Liver (tissue), 9 donors: ENCODE measurements around the gene NKX2-3. TPM values are rescaled to one million over a fixed set of nuclear protein-coding genes. Genes with fewer than 3 reads are reported as not detected.

Experiments
- DNase-seq: peaks from one replicate; pipeline ENCODE4 v3.0.0-alpha.2; 2017; ENCODE audit warnings: low spot score
- H3K27ac ChIP-seq, 2 donors: one replicate each; pipeline ENCODE4 v1.7.0; 2013; ENCODE audit warnings: inconsistent platforms in 2 of 2, low read length in 2 of 2, control low read depth in 1 of 2, low read depth in 1 of 2, mild to moderate bottlenecking in 1 of 2
- H3K27me3 ChIP-seq, 4 donors: one replicate each; pipeline versions ENCODE4 v1.6.1 to v1.7.0; 2013; ENCODE audit warnings: low read length in 3 of 4, inconsistent platforms in 1 of 4, mild to moderate bottlenecking in 1 of 4, moderate library complexity in 1 of 4; ENCODE audit not compliant: control insufficient read depth in 4 of 4, insufficient read depth in 4 of 4
- H3K36me3 ChIP-seq, 4 donors: one replicate each; pipeline versions ENCODE4 v1.6.1 to v1.7.0; 2013; ENCODE audit warnings: low read length in 3 of 4, mild to moderate bottlenecking in 3 of 4, low read depth in 1 of 4, moderate library complexity in 1 of 4; ENCODE audit not compliant: control insufficient read depth in 4 of 4, insufficient read depth in 3 of 4
- H3K4me1 ChIP-seq, 4 donors: one replicate each; pipeline versions ENCODE4 v1.6.1 to v1.7.0; 2013; ENCODE audit warnings: low read length in 3 of 4, mild to moderate bottlenecking in 3 of 4, moderate library complexity in 1 of 4; ENCODE audit not compliant: control insufficient read depth in 4 of 4, insufficient read depth in 4 of 4
- H3K4me3 ChIP-seq, 3 donors: one replicate each; pipeline versions ENCODE4 v1.6.1 to v1.7.0; 2013; ENCODE audit warnings: low read length in 3 of 3, control low read depth in 1 of 3, low read depth in 1 of 3, mild to moderate bottlenecking in 1 of 3
- H3K9ac ChIP-seq, 2 donors: one replicate each; pipeline ENCODE4 v1.7.0; 2013; ENCODE audit warnings: low read length in 2 of 2, mild to moderate bottlenecking in 2 of 2, moderate library complexity in 2 of 2, control low read depth in 1 of 2, low read depth in 1 of 2
- H3K9me3 ChIP-seq, 4 donors: one replicate each; pipeline versions ENCODE4 v1.6.1 to v1.7.0; 2013; ENCODE audit warnings: low read length in 3 of 4; ENCODE audit not compliant: control insufficient read depth in 4 of 4
- EGR1 ChIP-seq, 2 donors: IDR thresholded peaks; 2 replicates each; pipeline ENCODE4 v1.6.1; 2016 to 2018; ENCODE audit warnings: antibody characterized with exemption in 2 of 2, low read depth in 2 of 2
- FOXA1 ChIP-seq: IDR thresholded peaks from 2 replicates; pipeline ENCODE4 v1.6.1; 2016; ENCODE audit warnings: antibody characterized with exemption
- FOXA2 ChIP-seq: IDR thresholded peaks from 2 replicates; pipeline ENCODE4 v1.6.1; 2016; ENCODE audit warnings: antibody characterized with exemption
- GABPA ChIP-seq, 2 donors: IDR thresholded peaks in 1 of 2; conservative IDR thresholded peaks in 1 of 2; 2 replicates each; pipeline ENCODE4 v1.6.1; 2016; ENCODE audit warnings: antibody characterized with exemption in 2 of 2, mild to moderate bottlenecking in 1 of 2, moderate library complexity in 1 of 2
- HNF4A ChIP-seq, 2 donors: conservative IDR thresholded peaks; 2 replicates each; pipeline ENCODE4 v1.6.1; 2016; ENCODE audit warnings: antibody characterized with exemption in 2 of 2, mild to moderate bottlenecking in 2 of 2
- HNF4G ChIP-seq: IDR thresholded peaks from 2 replicates; pipeline ENCODE4 v1.6.1; 2016; ENCODE audit warnings: antibody characterized with exemption
- JUND ChIP-seq, 2 donors: IDR thresholded peaks; 2 replicates each; pipeline ENCODE4 v1.6.1; 2016; ENCODE audit warnings: antibody characterized with exemption in 2 of 2
- NR2F2 ChIP-seq: IDR thresholded peaks from 2 replicates; pipeline ENCODE4 v1.6.1; 2016; ENCODE audit warnings: antibody characterized with exemption
- RAD21 ChIP-seq, 2 donors: IDR thresholded peaks; 2 replicates each; pipeline ENCODE4 v1.6.1; 2016; ENCODE audit warnings: antibody characterized with exemption in 2 of 2, mild to moderate bottlenecking in 2 of 2
- RXRA ChIP-seq, 2 donors: IDR thresholded peaks; 2 replicates each; pipeline ENCODE4 v1.6.1; 2017 to 2018; ENCODE audit warnings: antibody characterized with exemption in 2 of 2, mild to moderate bottlenecking in 1 of 2
- SP1 ChIP-seq: IDR thresholded peaks from 2 replicates; pipeline ENCODE4 v1.6.1; 2018; ENCODE audit warnings: antibody characterized with exemption, mild to moderate bottlenecking
- TAF1 ChIP-seq: conservative IDR thresholded peaks from 2 replicates; pipeline ENCODE4 v1.6.1; 2016; ENCODE audit warnings: antibody characterized with exemption, mild to moderate bottlenecking
- YY1 ChIP-seq: IDR thresholded peaks from 2 replicates; pipeline ENCODE4 v1.6.1; 2016; ENCODE audit warnings: antibody characterized with exemption, mild to moderate bottlenecking
- WGBS: extraction: QIAGEN DNeasy Blood & Tissue Kit; methylation state at CpG from one replicate; pipeline ENCODE4 v1.1.7; 2013; 5-methylcytosine and 5-hydroxymethylcytosine counted together
- polyA plus RNA-seq, 2 donors: library from polyadenylated mRNA; stranded (reverse) in 1 of 2; unstranded in 1 of 2; fragments of 200-250 nt in 1 of 2; fragments of >200 nt in 1 of 2; fragmentation: Nextera tagmentation in 1 of 2; extraction: Ambion mirVana in 1 of 2; gene quantifications; one replicate each; pipeline versions ENCODE4 v1.2.1 to v1.2.3, GENCODE V29; 2013 to 2015
- total RNA-seq, 2 donors: library from RNA; depleted of rRNA; stranded (reverse); fragments of >200 nt; gene quantifications; one replicate each; pipeline ENCODE4 v1.2.3, GENCODE V29; 2014
- TF ChIP-seq, protein P1 (sequence below): IDR thresholded peaks from 2 replicates; pipeline ENCODE4 v1.6.1; 2016; ENCODE audit warnings: antibody characterized with exemption
- TF ChIP-seq, protein P2 (sequence below): IDR thresholded peaks from 2 replicates; pipeline ENCODE4 v1.6.1; 2016; ENCODE audit warnings: antibody characterized with exemption
- TF ChIP-seq, protein P3 (sequence below): fragments of 150-350 bp; IDR thresholded peaks from 2 replicates; pipeline ENCODE4 v1.5.1; 2017; ENCODE audit warnings: improper control_type of control experiment, low read depth, low read length; ENCODE audit not compliant: missing input control
- TF ChIP-seq, protein P4 (sequence below): IDR thresholded peaks from 2 replicates; pipeline ENCODE4 v1.6.1; 2016; ENCODE audit warnings: antibody characterized with exemption
- TF ChIP-seq, protein P5 (sequence below): IDR thresholded peaks from 2 replicates; pipeline ENCODE4 v1.6.1; 2016; ENCODE audit warnings: antibody characterized with exemption, mild to moderate bottlenecking
- donor health status: healthy.
- donor health status: healthy.
- donor health status: healthy.
- donor health status: healthy.
- donor health status: healthy.

Gene NKX2-3
- total RNA-seq, result under 1 TPM in 1 of 2 donors, not detected in 1; 0.09 TPM
- under 1 TPM in 1 of 2 donors, not detected in 1; 0.06 TPM for polyA plus RNA-seq

DNA sequence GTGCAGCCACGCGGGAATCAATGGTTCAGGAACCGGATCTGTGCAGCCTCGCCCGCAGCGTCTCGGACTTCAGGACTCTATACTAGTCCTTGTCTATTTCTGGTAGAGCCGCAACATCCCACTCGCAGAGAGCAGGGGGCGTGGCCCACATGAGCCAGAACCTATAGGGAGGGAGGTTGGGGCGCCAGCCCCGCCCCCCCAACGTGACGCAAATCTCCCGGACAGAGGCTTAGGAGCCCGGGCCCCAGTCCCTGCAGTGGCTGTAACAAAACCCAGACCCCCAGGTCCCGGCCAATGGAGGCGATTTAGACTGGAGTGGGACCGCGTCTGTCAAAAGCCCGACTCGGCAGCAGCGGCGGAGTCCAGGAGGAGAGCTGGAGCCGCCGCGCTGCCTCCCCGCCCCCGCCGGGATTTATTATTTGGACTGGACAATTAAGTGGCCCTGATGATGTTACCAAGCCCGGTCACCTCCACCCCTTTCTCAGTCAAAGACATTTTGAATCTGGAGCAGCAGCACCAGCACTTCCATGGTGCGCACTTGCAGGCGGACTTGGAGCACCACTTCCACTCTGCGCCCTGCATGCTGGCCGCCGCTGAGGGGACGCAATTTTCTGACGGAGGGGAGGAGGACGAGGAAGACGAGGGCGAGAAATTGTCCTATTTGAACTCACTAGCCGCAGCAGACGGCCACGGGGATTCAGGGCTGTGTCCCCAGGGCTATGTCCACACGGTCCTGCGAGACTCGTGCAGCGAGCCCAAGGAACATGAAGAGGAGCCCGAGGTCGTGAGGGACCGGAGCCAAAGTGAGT is at the start of gene NKX2-3:
Gene NKX2-3 (plus strand): TSS at position 256 of the 809 bp plus-strand sequence. CDS start 190 bp downstream, at position 446.
- WGBS, result 6% methylated on average over 51 of the region's 51 CpGs
- H3K27me3 ChIP-seq, result peaks cover 12 to 63% (median 30%) of the 10 kb centered on the region in 4 donors
- H3K4me1 ChIP-seq, result peaks cover 22 to 40% (median 24%) of the 10 kb centered on the region in 4 donors
- TF ChIP-seq SP1 (no peak), EGR1 (IDR thresholded peaks at IDR 0.05; ENCODE audit: low read depth in 2 of 2) (no peak), YY1 (no peak), HNF4G (no peak)
- H3K4me3 ChIP-seq, result no peak within 1 kb of the TSS
- no peak within 1 kb of the TSS for H3K9ac ChIP-seq
- peak; percentile 75 for DNase-seq
- peaks cover 0 to 9% (median 0%) of the 10 kb centered on the region in 4 donors for H3K9me3 ChIP-seq
- no peak within 1 kb of the TSS for H3K27ac ChIP-seq
- H3K36me3 ChIP-seq, result no peaks in the 10 kb centered on the region

DNA sequence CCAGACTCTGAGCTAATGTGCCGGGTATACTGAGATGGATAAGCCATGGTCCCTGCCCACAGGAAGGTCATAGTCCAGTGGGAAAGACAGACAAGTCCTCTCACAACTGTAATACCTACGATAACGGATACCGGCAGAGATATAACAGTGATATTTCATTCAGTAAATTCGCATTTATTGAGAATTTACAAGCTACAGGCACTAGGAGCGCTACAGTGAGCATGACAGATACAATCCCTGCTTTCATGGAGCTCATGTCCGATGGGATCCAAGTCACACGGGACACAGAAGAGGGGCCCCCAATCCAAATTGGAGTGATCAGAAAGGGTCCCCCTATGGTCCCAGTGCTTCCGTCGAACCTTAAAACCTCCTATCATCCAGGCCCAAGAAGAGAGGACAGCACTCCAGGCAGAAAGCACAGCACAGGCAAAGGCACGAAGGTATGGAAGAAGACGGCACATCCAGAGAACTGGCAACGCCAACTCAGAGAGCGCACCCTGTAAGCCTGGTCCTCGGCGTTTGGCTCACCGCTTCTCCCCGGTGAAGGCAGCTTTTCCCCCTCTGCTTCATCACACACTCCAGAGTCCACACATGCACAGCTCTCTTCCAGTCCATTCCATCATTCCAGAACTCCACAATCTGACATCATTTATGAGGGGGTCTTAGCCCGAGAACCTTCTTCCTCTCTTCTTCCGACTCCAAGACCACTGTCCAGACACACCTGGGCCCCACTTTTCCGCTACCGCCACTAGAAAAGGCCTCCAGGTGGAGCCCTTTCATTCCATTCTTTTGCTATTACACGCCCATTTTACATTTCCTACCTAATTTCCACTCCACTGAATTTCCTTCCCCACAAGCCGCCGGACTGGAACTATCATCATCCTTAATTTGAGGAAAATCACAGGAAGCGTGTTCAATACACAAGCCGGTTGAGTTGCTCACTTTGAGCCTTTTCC is 47.8 kb upstream of the NKX2-3 start:
- peaks cover 0 to 13% (median 3%) of the 10 kb centered on the region in 4 donors for H3K27me3 ChIP-seq
- H3K9ac ChIP-seq, result no peak overlapping the region
- 70% methylated on average over 27 of the region's 27 CpGs for WGBS
- no peak overlapping the region for H3K27ac ChIP-seq
- H3K4me1 ChIP-seq, result no peaks in the 10 kb centered on the region
- no peak for DNase-seq
- H3K9me3 ChIP-seq, result no peaks in the 10 kb centered on the region
- no peak for TF ChIP-seq YY1
- TF ChIP-seq, protein P1, sequence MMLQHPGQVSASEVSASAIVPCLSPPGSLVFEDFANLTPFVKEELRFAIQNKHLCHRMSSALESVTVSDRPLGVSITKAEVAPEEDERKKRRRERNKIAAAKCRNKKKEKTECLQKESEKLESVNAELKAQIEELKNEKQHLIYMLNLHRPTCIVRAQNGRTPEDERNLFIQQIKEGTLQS, result no peak
- TF ChIP-seq JUND (IDR thresholded peaks at IDR 0.05), result no peak
- no peak for TF ChIP-seq SP1
- TF ChIP-seq HNF4G, result no peak
- TF ChIP-seq, protein P2, sequence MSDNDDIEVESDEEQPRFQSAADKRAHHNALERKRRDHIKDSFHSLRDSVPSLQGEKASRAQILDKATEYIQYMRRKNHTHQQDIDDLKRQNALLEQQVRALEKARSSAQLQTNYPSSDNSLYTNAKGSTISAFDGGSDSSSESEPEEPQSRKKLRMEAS, result no peak
- TF ChIP-seq TAF1, result no peak
- no peak for TF ChIP-seq GABPA (IDR thresholded peaks at IDR 0.05 in 1 of 2, conservative IDR thresholded peaks at IDR 0.05 in 1 of 2)
- no peak for TF ChIP-seq NR2F2
- TF ChIP-seq, protein P3, sequence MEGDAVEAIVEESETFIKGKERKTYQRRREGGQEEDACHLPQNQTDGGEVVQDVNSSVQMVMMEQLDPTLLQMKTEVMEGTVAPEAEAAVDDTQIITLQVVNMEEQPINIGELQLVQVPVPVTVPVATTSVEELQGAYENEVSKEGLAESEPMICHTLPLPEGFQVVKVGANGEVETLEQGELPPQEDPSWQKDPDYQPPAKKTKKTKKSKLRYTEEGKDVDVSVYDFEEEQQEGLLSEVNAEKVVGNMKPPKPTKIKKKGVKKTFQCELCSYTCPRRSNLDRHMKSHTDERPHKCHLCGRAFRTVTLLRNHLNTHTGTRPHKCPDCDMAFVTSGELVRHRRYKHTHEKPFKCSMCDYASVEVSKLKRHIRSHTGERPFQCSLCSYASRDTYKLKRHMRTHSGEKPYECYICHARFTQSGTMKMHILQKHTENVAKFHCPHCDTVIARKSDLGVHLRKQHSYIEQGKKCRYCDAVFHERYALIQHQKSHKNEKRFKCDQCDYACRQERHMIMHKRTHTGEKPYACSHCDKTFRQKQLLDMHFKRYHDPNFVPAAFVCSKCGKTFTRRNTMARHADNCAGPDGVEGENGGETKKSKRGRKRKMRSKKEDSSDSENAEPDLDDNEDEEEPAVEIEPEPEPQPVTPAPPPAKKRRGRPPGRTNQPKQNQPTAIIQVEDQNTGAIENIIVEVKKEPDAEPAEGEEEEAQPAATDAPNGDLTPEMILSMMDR, result no peak
- TF ChIP-seq FOXA2, result no peak
- TF ChIP-seq, protein P4, sequence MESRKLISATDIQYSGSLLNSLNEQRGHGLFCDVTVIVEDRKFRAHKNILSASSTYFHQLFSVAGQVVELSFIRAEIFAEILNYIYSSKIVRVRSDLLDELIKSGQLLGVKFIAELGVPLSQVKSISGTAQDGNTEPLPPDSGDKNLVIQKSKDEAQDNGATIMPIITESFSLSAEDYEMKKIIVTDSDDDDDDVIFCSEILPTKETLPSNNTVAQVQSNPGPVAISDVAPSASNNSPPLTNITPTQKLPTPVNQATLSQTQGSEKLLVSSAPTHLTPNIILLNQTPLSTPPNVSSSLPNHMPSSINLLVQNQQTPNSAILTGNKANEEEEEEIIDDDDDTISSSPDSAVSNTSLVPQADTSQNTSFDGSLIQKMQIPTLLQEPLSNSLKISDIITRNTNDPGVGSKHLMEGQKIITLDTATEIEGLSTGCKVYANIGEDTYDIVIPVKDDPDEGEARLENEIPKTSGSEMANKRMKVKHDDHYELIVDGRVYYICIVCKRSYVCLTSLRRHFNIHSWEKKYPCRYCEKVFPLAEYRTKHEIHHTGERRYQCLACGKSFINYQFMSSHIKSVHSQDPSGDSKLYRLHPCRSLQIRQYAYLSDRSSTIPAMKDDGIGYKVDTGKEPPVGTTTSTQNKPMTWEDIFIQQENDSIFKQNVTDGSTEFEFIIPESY, result no peak
- TF ChIP-seq, protein P5, sequence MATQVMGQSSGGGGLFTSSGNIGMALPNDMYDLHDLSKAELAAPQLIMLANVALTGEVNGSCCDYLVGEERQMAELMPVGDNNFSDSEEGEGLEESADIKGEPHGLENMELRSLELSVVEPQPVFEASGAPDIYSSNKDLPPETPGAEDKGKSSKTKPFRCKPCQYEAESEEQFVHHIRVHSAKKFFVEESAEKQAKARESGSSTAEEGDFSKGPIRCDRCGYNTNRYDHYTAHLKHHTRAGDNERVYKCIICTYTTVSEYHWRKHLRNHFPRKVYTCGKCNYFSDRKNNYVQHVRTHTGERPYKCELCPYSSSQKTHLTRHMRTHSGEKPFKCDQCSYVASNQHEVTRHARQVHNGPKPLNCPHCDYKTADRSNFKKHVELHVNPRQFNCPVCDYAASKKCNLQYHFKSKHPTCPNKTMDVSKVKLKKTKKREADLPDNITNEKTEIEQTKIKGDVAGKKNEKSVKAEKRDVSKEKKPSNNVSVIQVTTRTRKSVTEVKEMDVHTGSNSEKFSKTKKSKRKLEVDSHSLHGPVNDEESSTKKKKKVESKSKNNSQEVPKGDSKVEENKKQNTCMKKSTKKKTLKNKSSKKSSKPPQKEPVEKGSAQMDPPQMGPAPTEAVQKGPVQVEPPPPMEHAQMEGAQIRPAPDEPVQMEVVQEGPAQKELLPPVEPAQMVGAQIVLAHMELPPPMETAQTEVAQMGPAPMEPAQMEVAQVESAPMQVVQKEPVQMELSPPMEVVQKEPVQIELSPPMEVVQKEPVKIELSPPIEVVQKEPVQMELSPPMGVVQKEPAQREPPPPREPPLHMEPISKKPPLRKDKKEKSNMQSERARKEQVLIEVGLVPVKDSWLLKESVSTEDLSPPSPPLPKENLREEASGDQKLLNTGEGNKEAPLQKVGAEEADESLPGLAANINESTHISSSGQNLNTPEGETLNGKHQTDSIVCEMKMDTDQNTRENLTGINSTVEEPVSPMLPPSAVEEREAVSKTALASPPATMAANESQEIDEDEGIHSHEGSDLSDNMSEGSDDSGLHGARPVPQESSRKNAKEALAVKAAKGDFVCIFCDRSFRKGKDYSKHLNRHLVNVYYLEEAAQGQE, result no peak
- no peak for TF ChIP-seq EGR1 (IDR thresholded peaks at IDR 0.05; ENCODE audit: low read depth in 2 of 2)
- TF ChIP-seq HNF4A (conservative IDR thresholded peaks at IDR 0.05), result no peak
- TF ChIP-seq RXRA (IDR thresholded peaks at IDR 0.05), result no peak
- TF ChIP-seq RAD21 (IDR thresholded peaks at IDR 0.05), result no peak
- no peak for TF ChIP-seq FOXA1
- no peaks in the 10 kb centered on the region for H3K36me3 ChIP-seq
- H3K4me3 ChIP-seq, result no peak overlapping the region
